ENCODE measurements around the gene OSBPL7. TPM values are rescaled to one million over a fixed set of nuclear protein-coding genes. Genes with fewer than 3 reads are reported as not detected.
A peak's percentile ranks its signal among the peaks of the same experiment; 100 is the strongest.

OSBPL7 gene
- total and polyA plus RNA-seq, 2 of the 13 experiments (the other 11 are each of a cell fraction or from before 2014, with no cell fraction given) = 4.7 to 6.6 TPM

- in situ Hi-C loops (cut with HindIII; ENCODE audit: extremely low pct_ligation_motif_present, low pct_unique_long_range_greater_than_20kb) = no loop called here
- TF ChIP-seq SRF (IDR thresholded peaks at IDR 0.05; ENCODE audit: low read depth, low read length) (no peak), ZNF256 (CRISPR knock-in tag; conservative IDR thresholded peaks at IDR 0.05) (no peak), ZNF263 (CRISPR knock-in tag; IDR thresholded peaks at IDR 0.05) (0 out of 2 replicates have a peak, but pooled peaks have one; percentile 20), ZNF460 (CRISPR knock-in tag; IDR thresholded peaks at IDR 0.05; ENCODE audit: borderline replicate concordance) (0 out of 2 replicates have a peak, but pooled peaks have one; percentile 44), HOXD1 (CRISPR knock-in tag; IDR thresholded peaks at IDR 0.05) (0 out of 2 replicates have a peak, but pooled peaks have one; percentile 36), JUNB (CRISPR knock-in tag; IDR thresholded peaks at IDR 0.05; ENCODE audit: borderline replicate concordance) (0 out of 2 replicates have a peak, but pooled peaks have one; percentile 12), ZNF772 (CRISPR knock-in tag; IDR thresholded peaks at IDR 0.05) (peak; percentile 5; the same call in 1 of the 2 replicates), RFXAP (CRISPR knock-in tag; IDR thresholded peaks at IDR 0.05; ENCODE audit: borderline replicate concordance) (0 out of 2 replicates have a peak, but pooled peaks have one; percentile 14), ZNF414 (CRISPR knock-in tag; IDR thresholded peaks at IDR 0.05) (0 out of 2 replicates have a peak, but pooled peaks have one; percentile 18), ZNF383 (CRISPR knock-in tag; IDR thresholded peaks at IDR 0.05; ENCODE audit: borderline replicate concordance) (0 out of 2 replicates have a peak, but pooled peaks have one; percentile 2), ESRRA (CRISPR knock-in tag; IDR thresholded peaks at IDR 0.05; ENCODE audit: low read depth) (0 out of 2 replicates have a peak, but pooled peaks have one; percentile 2), ZNF749 (CRISPR knock-in tag; IDR thresholded peaks at IDR 0.05; ENCODE audit: borderline replicate concordance) (0 out of 2 replicates have a peak, but pooled peaks have one; percentile 22), REL (CRISPR knock-in tag; conservative IDR thresholded peaks at IDR 0.05) (peak; percentile 64; the same call in 1 of the 2 replicates), ZNF850 (CRISPR knock-in tag; conservative IDR thresholded peaks at IDR 0.05) (no peak), TOE1 (CRISPR knock-in tag; IDR thresholded peaks at IDR 0.05) (no peak), RBFOX2 (IDR thresholded peaks at IDR 0.05; ENCODE audit: low read depth, low read length) (no peak), RNF2 (conservative IDR thresholded peaks at IDR 0.05; ENCODE audit: low read depth) (no peak)
- TF ChIP-seq, protein P1, sequence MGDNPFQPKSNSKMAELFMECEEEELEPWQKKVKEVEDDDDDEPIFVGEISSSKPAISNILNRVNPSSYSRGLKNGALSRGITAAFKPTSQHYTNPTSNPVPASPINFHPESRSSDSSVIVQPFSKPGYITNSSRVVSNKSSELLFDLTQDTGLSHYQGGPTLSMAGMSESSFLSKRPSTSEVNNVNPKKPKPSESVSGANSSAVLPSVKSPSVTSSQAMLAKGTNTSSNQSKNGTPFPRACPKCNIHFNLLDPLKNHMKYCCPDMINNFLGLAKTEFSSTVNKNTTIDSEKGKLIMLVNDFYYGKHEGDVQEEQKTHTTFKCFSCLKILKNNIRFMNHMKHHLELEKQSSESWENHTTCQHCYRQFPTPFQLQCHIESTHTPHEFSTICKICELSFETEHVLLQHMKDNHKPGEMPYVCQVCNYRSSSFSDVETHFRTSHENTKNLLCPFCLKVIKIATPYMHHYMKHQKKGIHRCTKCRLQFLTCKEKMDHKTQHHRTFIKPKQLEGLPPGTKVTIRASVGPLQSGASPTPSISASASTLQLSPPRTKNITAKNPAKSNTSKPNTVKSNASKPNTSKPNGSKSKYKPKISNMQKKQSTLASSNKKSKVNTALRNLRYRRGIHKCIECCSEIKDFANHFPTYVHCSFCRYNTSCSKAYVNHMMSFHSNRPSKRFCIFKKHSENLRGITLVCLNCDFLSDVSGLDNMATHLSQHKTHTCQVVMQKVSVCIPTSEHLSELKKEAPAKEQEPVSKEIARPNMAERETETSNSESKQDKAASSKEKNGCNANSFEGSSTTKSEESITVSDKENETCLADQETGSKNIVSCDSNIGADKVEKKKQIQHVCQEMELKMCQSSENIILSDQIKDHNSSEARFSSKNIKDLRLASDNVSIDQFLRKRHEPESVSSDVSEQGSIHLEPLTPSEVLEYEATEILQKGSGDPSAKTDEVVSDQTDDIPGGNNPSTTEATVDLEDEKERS (CRISPR knock-in tag; IDR thresholded peaks at IDR 0.05) = 0 out of 2 replicates have a peak, but pooled peaks have one; percentile 1
- TF ChIP-seq, protein P2, sequence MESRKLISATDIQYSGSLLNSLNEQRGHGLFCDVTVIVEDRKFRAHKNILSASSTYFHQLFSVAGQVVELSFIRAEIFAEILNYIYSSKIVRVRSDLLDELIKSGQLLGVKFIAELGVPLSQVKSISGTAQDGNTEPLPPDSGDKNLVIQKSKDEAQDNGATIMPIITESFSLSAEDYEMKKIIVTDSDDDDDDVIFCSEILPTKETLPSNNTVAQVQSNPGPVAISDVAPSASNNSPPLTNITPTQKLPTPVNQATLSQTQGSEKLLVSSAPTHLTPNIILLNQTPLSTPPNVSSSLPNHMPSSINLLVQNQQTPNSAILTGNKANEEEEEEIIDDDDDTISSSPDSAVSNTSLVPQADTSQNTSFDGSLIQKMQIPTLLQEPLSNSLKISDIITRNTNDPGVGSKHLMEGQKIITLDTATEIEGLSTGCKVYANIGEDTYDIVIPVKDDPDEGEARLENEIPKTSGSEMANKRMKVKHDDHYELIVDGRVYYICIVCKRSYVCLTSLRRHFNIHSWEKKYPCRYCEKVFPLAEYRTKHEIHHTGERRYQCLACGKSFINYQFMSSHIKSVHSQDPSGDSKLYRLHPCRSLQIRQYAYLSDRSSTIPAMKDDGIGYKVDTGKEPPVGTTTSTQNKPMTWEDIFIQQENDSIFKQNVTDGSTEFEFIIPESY (CRISPR knock-in tag; IDR thresholded peaks at IDR 0.05) = peak; percentile 33; the same call in 1 of the 2 replicates
Measured at GRCh38 chr17:47830396-47831002, 8.9 kb upstream of the OSBPL7 start.

More at GRCh38 chr17:47830396-47831002, 8.9 kb upstream of the OSBPL7 start:
- peaks cover 18 to 27% of the 10 kb centered on the region in 2 experiments for H3K36me3 ChIP-seq (replicated peaks in 1 of 2; ENCODE audit: control insufficient read depth in 1 of 2, insufficient read depth in 2 of 2, low read length in 2 of 2)
- peak overlapping the region; percentile 81 to 97 (median 82) for H3K4me3 ChIP-seq (replicated peaks in 1 of 3; ENCODE audit: insufficient read depth in 1 of 3, low read depth in 2 of 3, low read length in 3 of 3)
- DNase-seq (ENCODE audit: low spot score) = no peak
- H3K9ac ChIP-seq (ENCODE audit: insufficient read depth, low read depth, low read length) = peak overlapping the region; percentile 86
- intact Hi-C loops (cut with micrococcal nuclease; ENCODE audit: unreplicated experiment) = no loop called here
- peak overlapping the region; percentile 99 for H3K4me2 ChIP-seq (ENCODE audit: low read depth, low read length)
- H3K27ac ChIP-seq (ENCODE audit: extremely low read length, insufficient read depth, low read length) = peak overlapping the region; percentile 69
- H3K9me3 ChIP-seq (ENCODE audit: low read length) = no peaks in the 10 kb centered on the region
- no peak for FAIRE-seq
- peaks cover 23% of the 10 kb centered on the region for H3K4me1 ChIP-seq (ENCODE audit: insufficient read depth, low read length)
- ChIA-PET CTCF (ENCODE audit: low intra/inter-chr PET ratio, low total read pairs) (no interaction called here), POLR2A (interaction anchor here (1.1 to 1.8 kb wide), 8 partner anchors 8 to 218 kb away, joined by 3 to 58 read pairs (median 22); partner anchors contain the start of genes CDK5RAP3, NFE2L1, OSBPL7 and PNPO)
- 44% methylated on average over 18 of the region's 18 CpGs for WGBS (ENCODE audit: low lambda C conversion rate)
- ATAC-seq = no peak
- H3K27me3 ChIP-seq (ENCODE audit: control insufficient read depth in 1 of 2, insufficient read depth in 2 of 2, low read length in 2 of 2) = peaks cover 0 to 5% of the 10 kb centered on the region in 2 experiments; a peak in 1 of 5 replicates
- no peak overlapping the region for H2AFZ ChIP-seq (ENCODE audit: low read length)
- no TSS peak for BruUV-seq (replicated peaks)
- H3K79me2 ChIP-seq (ENCODE audit: insufficient read depth, low read length) = peaks cover 20% of the 10 kb centered on the region
- H4K20me1 ChIP-seq (ENCODE audit: insufficient read depth, low read length) = no peaks in the 10 kb centered on the region

All from HepG2 (cell line).